Stimulated activated effector memory CD8-positive, alpha-beta T cell treated with anti-CD3 and anti-CD28 coated beads, Interleukin-12 subunit alpha, Interleukin-12 subunit beta, amount 100 ng/mL, for 72 hours (primary cell): ENCODE data around the gene SMIM15.

Experiments
- ATAC-seq: fragments of 150-1000 bp; cut with Tn5 transposase; 2 replicates; pipeline ENCODE4 v1.10.0; 2021
- DNase-seq, 2 donors: peaks; one replicate each; pipeline ENCODE4 v3.0.0; 2021 to 2022; ENCODE audit warnings: low spot score in 2 of 2
- H3K27ac Mint-ChIP-seq: one replicate; pipeline ENCODE4 v1.8.0; 2022; ENCODE audit warnings: mild to moderate bottlenecking, mixed read lengths
- H3K36me3 Mint-ChIP-seq: one replicate; pipeline ENCODE4 v1.8.0; 2022; ENCODE audit warnings: mild to moderate bottlenecking, mixed read lengths
- H3K4me1 Mint-ChIP-seq: one replicate; pipeline ENCODE4 v1.8.0; 2022; ENCODE audit warnings: mixed read lengths
- H3K4me3 Mint-ChIP-seq: one replicate; pipeline ENCODE4 v1.8.0; 2022; ENCODE audit warnings: mild to moderate bottlenecking, mixed read lengths
- H3K9me3 Mint-ChIP-seq: one replicate; pipeline ENCODE4 v1.8.0; 2022; ENCODE audit warnings: mixed read lengths

SMIM15 gene

GRCh38 chr5:61137835-61138234 lies 24.4 kb downstream of the SMIM15 start:
- Mint-ChIP-seq H3K27ac (no peak overlapping the region), H3K36me3 (no peaks in the 10 kb centered on the region), H3K9me3 (no peaks in the 10 kb centered on the region), H3K4me1 (no peaks in the 10 kb centered on the region), H3K4me3 (no peak overlapping the region)
- DNase-seq, result no peak
- no peak for ATAC-seq

DNA sequence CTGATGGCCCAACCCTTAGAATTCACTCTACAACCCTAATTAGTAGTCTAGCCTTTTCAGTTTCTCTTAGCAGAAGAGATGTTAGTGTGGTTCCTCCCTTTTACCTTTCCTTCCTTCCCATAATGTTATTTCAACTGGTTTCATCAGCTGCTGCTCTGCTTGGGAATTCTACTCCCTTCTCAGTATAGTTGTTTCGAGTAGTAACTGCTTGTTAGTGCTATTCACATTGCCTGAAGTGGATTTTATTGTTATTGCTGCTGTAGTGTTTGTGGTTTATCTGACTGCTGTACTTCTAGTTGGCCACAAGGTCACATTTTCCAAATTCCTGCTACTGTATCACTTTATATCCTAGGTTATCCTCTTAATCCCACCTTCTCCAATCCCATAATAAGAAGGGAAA lies 29.7 kb downstream of the SMIM15 start:
- H3K36me3 Mint-ChIP-seq, result no peaks in the 10 kb centered on the region
- H3K4me1 Mint-ChIP-seq, result no peaks in the 10 kb centered on the region
- ATAC-seq (no peak), DNase-seq (no peak)
- no peaks in the 10 kb centered on the region for H3K9me3 Mint-ChIP-seq
- H3K27ac Mint-ChIP-seq, result no peak overlapping the region
- no peak overlapping the region for H3K4me3 Mint-ChIP-seq

DNA sequence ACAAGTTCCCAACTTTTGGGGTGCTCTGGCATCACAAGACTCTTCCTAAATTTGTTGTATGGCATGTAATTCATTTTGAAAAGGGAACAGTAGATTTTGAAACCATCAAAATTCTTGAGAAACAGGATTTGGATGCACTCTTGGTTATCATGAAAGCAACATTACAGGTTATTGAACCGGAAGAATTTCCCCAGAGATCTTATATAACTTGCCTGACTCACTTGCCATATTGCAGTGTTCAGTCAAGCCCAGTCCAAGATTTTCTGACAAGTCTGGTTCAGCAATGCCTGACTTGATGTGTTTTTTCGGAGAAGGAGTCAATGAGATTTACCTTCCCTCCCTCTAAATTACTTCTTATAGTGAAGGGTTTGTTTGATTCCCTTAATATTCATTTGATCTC lies 32.0 kb downstream of the SMIM15 start:
- DNase-seq (no peak), ATAC-seq (no peak)
- peaks cover 3% of the 10 kb centered on the region for H3K9me3 Mint-ChIP-seq
- H3K36me3 Mint-ChIP-seq, result no peaks in the 10 kb centered on the region
- H3K4me3 Mint-ChIP-seq, result no peak overlapping the region
- H3K27ac Mint-ChIP-seq, result no peak overlapping the region
- H3K4me1 Mint-ChIP-seq, result no peaks in the 10 kb centered on the region

GRCh38 chr5:61123145-61123544 lies 39.1 kb downstream of the SMIM15 start:
- ATAC-seq (no peak), DNase-seq (no peak)
- no peaks in the 10 kb centered on the region for H3K36me3 Mint-ChIP-seq
- H3K4me1 Mint-ChIP-seq, result no peaks in the 10 kb centered on the region
- no peak overlapping the region for H3K4me3 Mint-ChIP-seq
- H3K9me3 Mint-ChIP-seq, result peaks cover 3% of the 10 kb centered on the region
- H3K27ac Mint-ChIP-seq, result no peak overlapping the region

DNA sequence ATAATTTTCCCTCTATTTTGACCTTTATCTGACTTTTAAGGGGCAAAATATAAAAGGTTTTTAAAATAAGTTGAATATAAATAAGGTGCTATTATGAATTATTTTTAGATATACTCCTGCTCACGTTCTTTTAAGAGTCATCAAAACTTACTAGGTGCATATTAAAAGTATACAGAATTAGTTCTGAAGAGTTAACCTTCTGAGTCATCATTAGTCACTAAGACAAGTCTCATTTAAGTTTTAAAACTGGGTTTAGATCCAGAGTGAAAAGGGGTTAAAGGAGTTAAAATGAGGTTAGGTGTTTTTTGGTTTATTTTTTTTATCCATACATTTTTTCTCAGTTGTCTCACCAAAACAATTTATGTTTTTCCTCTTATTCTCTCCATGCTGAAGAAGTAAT lies 41.7 kb downstream of the SMIM15 start:
- no peak for ATAC-seq
- Mint-ChIP-seq H3K9me3 (no peaks in the 10 kb centered on the region), H3K36me3 (no peaks in the 10 kb centered on the region), H3K27ac (no peak overlapping the region), H3K4me3 (no peak overlapping the region), H3K4me1 (no peaks in the 10 kb centered on the region)
- no peak for DNase-seq

GRCh38 chr5:61119066-61119465 lies 43.2 kb downstream of the SMIM15 start:
- Mint-ChIP-seq H3K27ac (no peak overlapping the region), H3K9me3 (peaks cover 4% of the 10 kb centered on the region), H3K4me1 (no peaks in the 10 kb centered on the region)

DNA sequence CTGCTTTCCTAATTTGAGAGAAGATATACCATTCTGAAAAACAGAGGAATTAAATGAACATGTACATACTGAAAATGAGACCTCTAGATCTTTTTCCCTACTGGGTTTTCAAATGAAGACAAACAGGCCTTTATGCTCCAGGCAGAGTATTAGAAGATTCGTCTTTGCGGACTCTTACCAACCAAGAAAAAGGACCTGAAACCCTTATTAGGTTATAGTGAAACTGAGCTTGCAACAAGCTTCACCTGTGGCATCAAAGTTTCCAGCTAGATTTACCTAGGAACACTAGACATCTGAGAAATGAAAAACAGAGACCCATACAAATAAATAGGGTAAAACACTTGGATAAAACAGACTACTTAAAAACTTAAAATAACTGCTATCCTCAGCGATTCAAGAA lies 46.3 kb downstream of the SMIM15 start:
- peaks cover 20% of the 10 kb centered on the region for H3K9me3 Mint-ChIP-seq
- H3K4me1 Mint-ChIP-seq, result peaks cover 6% of the 10 kb centered on the region
- H3K36me3 Mint-ChIP-seq, result no peaks in the 10 kb centered on the region
- DNase-seq (no peak), ATAC-seq (no peak)
- no peak overlapping the region for H3K4me3 Mint-ChIP-seq
- no peak overlapping the region for H3K27ac Mint-ChIP-seq

More at GRCh38 chr5:61119066-61119465, 43.2 kb downstream of the SMIM15 start:
- DNase-seq (no peak), ATAC-seq (no peak)
- Mint-ChIP-seq H3K36me3 (no peaks in the 10 kb centered on the region), H3K4me3 (no peak overlapping the region)

GRCh38 chr5:61114441-61114840 lies 47.8 kb downstream of the SMIM15 start:
- H3K9me3 Mint-ChIP-seq, result peaks cover 20% of the 10 kb centered on the region
- H3K4me1 Mint-ChIP-seq, result peaks cover 6% of the 10 kb centered on the region

More at GRCh38 chr5:61114441-61114840, 47.8 kb downstream of the SMIM15 start:
- no peaks in the 10 kb centered on the region for H3K36me3 Mint-ChIP-seq
- DNase-seq (no peak), ATAC-seq (no peak)
- H3K4me3 Mint-ChIP-seq, result no peak overlapping the region
- no peak overlapping the region for H3K27ac Mint-ChIP-seq
